Measurements from ENCODE around the gene AKR1C3.

AKR1C3 gene

DNA sequence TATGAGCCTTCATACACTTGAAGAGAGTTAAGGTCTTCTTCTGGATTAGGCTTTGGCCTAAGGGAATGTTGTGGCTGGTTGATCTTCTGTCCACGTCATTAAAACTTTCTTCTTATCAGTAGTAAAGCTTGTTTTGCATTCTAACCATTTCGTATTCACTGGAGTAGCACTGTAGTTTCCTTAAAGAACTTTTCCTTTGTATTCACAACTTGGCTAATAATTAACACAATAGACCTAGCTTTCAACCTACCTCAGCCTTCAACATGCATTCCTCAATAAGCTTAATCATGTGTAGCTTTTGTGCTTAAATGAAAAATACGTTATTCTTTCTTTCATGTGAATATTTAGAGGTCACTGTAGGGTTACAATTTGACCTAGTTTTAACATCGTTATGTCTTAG lies 48.0 kb downstream of the AKR1C3 start:
- TF ChIP-seq, protein P1, sequence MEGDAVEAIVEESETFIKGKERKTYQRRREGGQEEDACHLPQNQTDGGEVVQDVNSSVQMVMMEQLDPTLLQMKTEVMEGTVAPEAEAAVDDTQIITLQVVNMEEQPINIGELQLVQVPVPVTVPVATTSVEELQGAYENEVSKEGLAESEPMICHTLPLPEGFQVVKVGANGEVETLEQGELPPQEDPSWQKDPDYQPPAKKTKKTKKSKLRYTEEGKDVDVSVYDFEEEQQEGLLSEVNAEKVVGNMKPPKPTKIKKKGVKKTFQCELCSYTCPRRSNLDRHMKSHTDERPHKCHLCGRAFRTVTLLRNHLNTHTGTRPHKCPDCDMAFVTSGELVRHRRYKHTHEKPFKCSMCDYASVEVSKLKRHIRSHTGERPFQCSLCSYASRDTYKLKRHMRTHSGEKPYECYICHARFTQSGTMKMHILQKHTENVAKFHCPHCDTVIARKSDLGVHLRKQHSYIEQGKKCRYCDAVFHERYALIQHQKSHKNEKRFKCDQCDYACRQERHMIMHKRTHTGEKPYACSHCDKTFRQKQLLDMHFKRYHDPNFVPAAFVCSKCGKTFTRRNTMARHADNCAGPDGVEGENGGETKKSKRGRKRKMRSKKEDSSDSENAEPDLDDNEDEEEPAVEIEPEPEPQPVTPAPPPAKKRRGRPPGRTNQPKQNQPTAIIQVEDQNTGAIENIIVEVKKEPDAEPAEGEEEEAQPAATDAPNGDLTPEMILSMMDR (IDR thresholded peaks at IDR 0.05; ENCODE audit: borderline replicate concordance, control extremely low read depth, extremely low read depth, insufficient read depth, missing control alignments), result no peak
- in situ Hi-C loops (cut with MboI; ENCODE audit: low sequenced_read_pairs, unreplicated experiment), result no loop called here
- no peak for DNase-seq (ENCODE audit: low spot score)

DNA sequence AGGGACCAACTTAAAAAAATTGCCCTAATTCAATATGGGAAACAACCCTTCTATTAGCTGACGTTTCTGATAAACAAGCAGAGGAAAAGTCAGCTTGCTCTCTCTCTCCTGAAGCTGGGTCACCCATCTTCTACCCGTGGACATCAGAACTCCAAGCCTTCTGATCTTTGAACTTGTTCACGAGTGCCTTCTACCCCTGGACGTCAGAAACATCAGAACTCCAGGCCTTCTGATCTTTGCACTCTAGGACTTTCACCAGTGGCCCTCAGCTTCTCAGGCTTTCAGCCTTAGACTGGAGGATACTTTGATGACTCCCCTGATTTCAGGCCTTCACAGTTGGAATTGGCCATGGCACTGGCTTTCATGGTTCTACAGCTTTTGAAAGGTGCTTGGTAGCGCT lies 48.9 kb downstream of the AKR1C3 start:
- DNase-seq (ENCODE audit: low spot score), result no peak
- TF ChIP-seq, protein P1 (IDR thresholded peaks at IDR 0.05; ENCODE audit: borderline replicate concordance, control extremely low read depth, extremely low read depth, insufficient read depth, missing control alignments), result no peak
- in situ Hi-C loops (cut with MboI; ENCODE audit: low sequenced_read_pairs, unreplicated experiment), result no loop called here

DNA sequence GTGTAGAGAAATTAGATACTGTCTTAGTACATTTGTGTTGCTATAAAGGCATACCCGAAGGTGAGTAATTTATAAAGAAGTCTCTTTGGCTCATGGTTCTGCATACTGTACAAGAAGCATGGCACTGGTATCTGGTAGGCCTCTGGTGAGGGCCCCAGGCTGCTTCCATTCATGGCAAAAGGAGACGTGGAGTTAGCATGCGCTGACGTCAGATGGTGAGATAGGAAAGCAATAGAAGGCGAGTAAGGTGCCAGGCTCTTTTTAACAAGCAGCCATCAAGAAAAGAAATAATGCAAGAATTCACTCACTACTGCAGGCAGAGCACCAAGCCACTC lies 52.7 kb downstream of the AKR1C3 start:
- no peak for DNase-seq (ENCODE audit: low spot score)
- in situ Hi-C loops (cut with MboI; ENCODE audit: low sequenced_read_pairs, unreplicated experiment), result no loop called here
- TF ChIP-seq, protein P1 (IDR thresholded peaks at IDR 0.05; ENCODE audit: borderline replicate concordance, control extremely low read depth, extremely low read depth, insufficient read depth, missing control alignments), result no peak

DNA sequence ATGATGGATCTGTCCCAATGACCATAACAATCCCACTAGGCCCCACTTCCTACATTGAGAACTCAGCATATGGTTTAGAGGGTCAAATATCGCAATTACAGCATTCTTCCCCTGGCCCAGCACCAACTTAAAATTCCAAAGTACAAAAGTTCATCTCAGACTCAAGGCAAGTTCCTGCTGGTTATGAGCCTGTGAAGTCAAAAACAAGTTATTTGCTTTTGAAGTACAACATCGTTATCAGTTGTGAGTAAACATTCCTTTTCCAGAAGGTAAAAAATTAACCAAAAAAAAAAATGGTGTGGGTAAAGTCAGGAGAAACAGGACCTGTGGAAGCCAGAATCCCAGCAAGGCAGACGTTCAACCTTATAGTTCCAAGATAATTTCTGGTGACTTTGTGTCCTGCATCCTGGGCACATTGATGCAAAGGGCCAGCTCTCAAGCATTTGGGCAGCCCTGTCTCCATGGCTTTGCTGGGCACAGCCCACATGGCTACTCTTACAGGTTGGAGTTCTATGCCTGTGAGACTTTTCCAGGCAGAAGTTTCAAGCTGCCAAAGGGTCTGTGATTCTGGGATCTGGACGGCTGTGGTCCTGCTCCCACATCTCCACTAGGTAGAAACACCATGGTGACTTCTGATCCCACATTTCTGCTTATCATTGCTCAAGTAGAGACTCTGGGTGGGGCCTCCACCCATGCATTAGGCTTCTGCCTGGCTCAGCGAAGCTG lies 53.2 kb downstream of the AKR1C3 start:
- TF ChIP-seq, protein P1 (IDR thresholded peaks at IDR 0.05; ENCODE audit: borderline replicate concordance, control extremely low read depth, extremely low read depth, insufficient read depth, missing control alignments), result no peak
- no peak for DNase-seq (ENCODE audit: low spot score)
- in situ Hi-C loops (cut with MboI; ENCODE audit: low sequenced_read_pairs, unreplicated experiment), result no loop called here

DNA sequence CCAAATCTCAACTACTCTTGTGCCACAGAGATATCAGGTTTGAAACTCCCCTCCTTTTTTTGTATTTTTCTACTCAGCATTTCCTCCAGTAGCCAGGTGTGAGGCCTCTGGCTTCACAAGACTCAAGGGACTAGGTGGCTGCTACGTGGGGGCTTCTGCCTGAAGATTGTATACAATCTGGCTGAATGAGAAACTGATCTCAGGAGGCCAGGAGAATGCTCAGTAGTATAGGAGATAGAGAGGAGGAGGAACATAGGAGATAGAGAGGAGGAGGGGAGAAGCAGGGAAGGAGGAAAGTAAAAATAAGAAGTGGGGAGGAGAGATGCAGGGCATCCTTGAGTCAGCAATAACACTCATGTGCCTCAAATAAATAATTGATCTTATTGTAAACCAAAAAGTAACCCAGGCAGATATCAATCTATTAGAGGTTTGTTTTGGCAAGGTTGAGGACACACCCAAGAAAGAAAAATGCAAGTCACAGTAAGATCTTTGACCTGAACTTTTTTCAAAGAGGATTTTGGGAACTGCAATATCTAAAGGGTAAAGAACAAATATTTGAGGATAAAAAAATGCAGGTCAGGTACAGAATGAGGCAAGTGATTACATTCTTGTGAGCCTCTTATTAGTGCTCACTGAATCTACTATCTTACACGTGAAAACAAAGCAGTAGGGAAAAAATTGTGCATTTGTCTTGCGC lies 53.9 kb downstream of the AKR1C3 start:
- no peak for DNase-seq (ENCODE audit: low spot score)
- TF ChIP-seq, protein P1 (IDR thresholded peaks at IDR 0.05; ENCODE audit: borderline replicate concordance, control extremely low read depth, extremely low read depth, insufficient read depth, missing control alignments), result no peak
- in situ Hi-C loops (cut with MboI; ENCODE audit: low sequenced_read_pairs, unreplicated experiment), result no loop called here

DNA sequence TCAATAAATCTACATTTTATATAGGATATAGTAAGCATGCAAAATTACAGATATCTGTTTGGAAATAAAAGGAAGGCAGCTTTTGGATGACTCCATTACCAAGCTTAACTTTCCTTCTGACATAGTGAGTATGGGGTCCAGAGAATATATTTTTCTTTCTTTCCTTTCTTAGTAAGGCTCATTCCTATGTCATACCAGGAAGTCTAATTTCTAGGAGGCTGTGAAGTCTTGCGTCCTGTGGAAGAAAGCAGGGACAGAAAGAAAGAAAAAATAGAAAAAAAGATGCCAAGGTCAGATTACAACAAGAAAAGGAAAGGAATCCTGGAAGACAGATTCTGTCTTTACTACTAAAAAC lies 54.4 kb downstream of the AKR1C3 start:
- in situ Hi-C loops (cut with MboI; ENCODE audit: low sequenced_read_pairs, unreplicated experiment), result no loop called here
- TF ChIP-seq, protein P1 (IDR thresholded peaks at IDR 0.05; ENCODE audit: borderline replicate concordance, control extremely low read depth, extremely low read depth, insufficient read depth, missing control alignments), result no peak

More for the DNA sequence above, 54.4 kb downstream of the AKR1C3 start:
- DNase-seq (ENCODE audit: low spot score), result no peak
